Measurements from ENCODE around the gene WDR82. TPM values are rescaled to one million over a fixed set of nuclear protein-coding genes. Genes with fewer than 3 reads are reported as not detected.

The WDR82 gene
- total RNA-seq, 1 experiment from 2014 or later, result 97.1 TPM

DNA sequence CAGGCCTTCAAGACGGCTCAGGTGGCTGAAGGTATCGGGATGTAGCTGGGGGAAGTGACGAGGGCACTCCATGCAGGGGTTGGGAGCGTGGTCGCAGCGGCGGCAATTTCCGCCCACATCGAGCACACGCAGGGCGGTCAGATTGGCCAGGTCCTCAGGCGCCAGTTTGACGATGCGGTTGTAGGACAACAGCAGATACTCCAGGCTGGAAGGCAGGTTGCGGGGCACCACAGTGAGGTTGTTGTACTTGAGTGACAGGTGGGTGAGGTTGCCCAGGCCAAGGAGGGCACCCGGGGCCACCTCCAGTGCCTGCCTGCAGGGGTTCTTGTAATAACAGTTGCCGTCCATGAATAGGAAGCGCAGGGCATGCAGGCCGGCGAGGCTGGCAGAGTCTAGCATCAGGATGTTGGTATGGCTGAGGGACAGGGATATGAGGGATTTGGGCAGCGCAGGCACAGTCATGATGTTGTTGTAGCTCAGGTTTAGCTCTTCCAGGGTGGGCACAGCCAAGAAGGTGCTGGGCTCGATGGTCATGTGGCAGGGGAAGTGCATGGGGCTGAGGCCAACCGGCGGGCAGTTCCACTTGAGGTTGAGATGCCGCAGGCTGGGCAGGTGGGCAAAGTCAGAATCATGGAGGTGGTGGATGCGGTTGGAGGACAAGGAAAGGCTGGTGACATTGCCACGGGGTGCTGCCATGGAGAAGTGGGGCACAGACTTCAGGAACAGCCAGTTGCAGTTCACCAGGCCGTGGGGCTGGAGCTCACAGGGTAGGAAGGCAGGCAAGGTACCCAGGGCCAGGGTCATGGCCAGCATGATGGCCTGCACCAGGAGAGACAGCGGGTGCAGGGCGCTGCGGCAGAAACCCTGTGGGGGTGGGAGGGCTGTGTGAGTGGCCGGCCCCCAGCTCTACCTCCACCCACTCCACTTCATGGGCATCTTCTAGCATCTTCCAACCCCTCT is 54.7 kb downstream of the WDR82 start:
- no peaks in the 10 kb centered on the region for H3K27me3 ChIP-seq
- H3K9me3 ChIP-seq (replicated peaks), result no peaks in the 10 kb centered on the region
- H3K4me3 ChIP-seq, result no peak overlapping the region
- peaks cover 5% of the 10 kb centered on the region; the same call in 1 of the 2 replicates for H3K4me1 ChIP-seq
- no peaks in the 10 kb centered on the region for H3K36me3 ChIP-seq
- no peak overlapping the region for H3K27ac ChIP-seq
- DNase-seq, result no peak

- no peak for DNase-seq
- Histone ChIP-seq H3K4me3 (no peak overlapping the region), H3K36me3 (no peaks in the 10 kb centered on the region), H3K27me3 (no peaks in the 10 kb centered on the region), H3K9me3 (replicated peaks) (no peaks in the 10 kb centered on the region), H3K27ac (no peak overlapping the region), H3K4me1 (peaks cover 9% of the 10 kb centered on the region)
Measured at GRCh38 chr3:52222319-52223221, 55.9 kb downstream of the WDR82 start.

DNA sequence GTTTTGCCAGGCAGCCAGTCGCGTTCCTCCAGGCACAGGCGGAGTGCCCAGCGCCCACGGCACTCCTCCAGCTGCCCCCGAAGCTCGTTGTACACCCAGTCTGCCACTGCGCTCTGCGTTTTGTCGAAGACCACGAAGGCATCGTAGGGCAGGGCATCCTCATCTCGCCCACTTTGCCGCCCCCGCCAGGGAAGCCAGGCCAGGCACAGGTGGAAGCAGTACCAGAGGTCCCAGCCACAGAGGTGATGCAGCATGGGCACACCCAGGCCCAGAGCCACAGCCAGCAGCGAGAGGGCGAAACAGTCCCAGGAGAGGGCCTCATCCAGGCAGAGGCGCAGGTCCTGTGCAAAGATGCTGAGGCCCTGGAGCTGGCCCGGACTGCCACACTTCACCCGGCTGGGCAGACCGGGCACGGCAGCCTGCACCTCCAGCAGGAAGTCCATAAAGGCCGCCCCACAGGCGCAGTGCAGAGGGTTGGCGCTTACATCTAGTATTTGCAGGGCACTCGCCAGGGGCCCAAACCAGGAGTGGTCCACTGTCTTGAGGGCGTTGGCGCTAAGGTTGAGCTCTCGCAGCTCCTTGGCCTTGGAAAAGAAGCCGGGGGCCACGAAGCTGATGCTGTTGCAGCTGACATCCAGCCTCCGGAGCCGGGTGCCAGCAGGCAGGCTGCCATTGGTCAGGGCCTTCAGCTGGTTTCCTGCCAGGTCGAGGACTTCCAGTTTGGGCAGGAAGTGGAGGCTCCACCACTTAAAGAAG is 56.7 kb downstream of the WDR82 start:
- no peak overlapping the region for H3K4me3 ChIP-seq
- no peaks in the 10 kb centered on the region for H3K27me3 ChIP-seq
- peaks cover 15% of the 10 kb centered on the region for H3K4me1 ChIP-seq
- no peak for DNase-seq
- H3K27ac ChIP-seq, result no peak overlapping the region
- no peaks in the 10 kb centered on the region for H3K36me3 ChIP-seq
- no peaks in the 10 kb centered on the region for H3K9me3 ChIP-seq (replicated peaks)

DNA sequence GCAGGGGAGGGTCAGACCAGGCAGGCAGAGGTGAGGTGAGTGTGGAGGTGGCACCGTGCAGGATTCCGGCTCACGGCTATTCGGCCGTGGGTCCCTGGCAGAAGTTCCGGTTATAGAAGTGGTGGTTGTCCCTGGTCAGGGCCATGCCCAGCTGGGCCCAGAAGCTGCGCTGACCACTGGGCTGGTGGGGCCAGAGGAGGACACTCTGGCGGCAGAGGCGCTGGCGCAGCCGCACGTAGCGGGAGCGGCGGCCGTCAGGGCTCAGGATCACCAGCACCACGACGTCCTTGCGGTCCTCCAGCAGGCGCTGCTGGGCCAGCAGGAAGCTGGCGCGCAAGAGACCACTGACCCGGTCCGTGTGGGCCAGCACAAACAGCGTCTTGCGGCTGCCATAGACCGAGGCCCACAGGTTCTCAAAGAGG is 57.3 kb downstream of the WDR82 start:
- no peaks in the 10 kb centered on the region for H3K9me3 ChIP-seq (replicated peaks)
- H3K4me3 ChIP-seq, result no peak overlapping the region
- peaks cover 21% of the 10 kb centered on the region for H3K4me1 ChIP-seq

GRCh38 chr3:52220380-52221026 is 57.9 kb downstream of the WDR82 start:
- H3K4me1 ChIP-seq, result peaks cover 21% of the 10 kb centered on the region
- no peaks in the 10 kb centered on the region for H3K9me3 ChIP-seq (replicated peaks)
- peak; percentile 82 to 90 for DNase-seq

More for the DNA sequence above, 57.3 kb downstream of the WDR82 start:
- Histone ChIP-seq H3K27ac (no peak overlapping the region), H3K36me3 (no peaks in the 10 kb centered on the region), H3K27me3 (no peaks in the 10 kb centered on the region)
- no peak for DNase-seq

DNA sequence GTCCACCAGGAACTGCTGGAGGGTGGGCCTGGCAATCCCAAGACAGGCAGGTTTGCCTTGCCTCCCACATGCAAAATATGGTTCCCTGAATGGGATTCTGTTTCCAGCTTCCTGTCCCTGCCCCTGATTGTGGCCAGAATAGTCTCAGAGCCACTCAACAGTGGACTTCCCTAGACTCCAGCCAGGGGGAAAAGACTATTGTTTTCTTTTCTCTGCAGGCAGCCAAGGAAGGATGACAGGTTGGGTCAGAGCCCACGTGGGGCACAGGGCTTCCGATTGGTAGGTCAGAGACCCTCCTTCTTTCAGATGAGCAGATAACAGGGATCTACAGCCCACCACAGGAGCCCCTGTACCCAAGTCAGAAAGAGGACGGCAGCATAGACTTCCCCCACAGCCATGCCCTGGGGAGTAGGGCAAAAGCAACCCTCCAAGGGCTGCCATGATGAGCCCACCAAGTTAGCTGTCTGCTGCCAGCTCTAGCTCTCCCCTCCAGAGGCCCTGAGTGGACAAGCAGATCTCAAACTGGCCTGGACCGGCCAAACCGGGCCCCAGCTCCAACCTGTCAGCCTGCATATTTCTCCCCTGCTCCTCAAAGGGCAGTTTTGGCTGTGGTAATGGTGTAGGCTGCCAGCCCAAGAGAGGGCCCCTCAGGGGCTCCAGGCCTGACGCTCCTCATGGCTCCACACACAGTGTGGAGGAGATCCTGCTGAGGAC is 59.4 kb downstream of the WDR82 start:
- H3K9me3 ChIP-seq (replicated peaks), result no peaks in the 10 kb centered on the region
- peaks cover 12% of the 10 kb centered on the region for H3K36me3 ChIP-seq
- DNase-seq, result no peak
- H3K27ac ChIP-seq, result no peak overlapping the region
- no peak overlapping the region for H3K4me3 ChIP-seq
- no peaks in the 10 kb centered on the region for H3K27me3 ChIP-seq
- H3K4me1 ChIP-seq, result peaks cover 20% of the 10 kb centered on the region

More at GRCh38 chr3:52220380-52221026, 57.9 kb downstream of the WDR82 start:
- Histone ChIP-seq H3K4me3 (no peak overlapping the region), H3K27ac (no peak overlapping the region), H3K36me3 (no peaks in the 10 kb centered on the region), H3K27me3 (no peaks in the 10 kb centered on the region)

- no peaks in the 10 kb centered on the region for H3K9me3 ChIP-seq (replicated peaks)
- DNase-seq, result no peak
- no peak overlapping the region for H3K27ac ChIP-seq
- H3K27me3 ChIP-seq, result no peaks in the 10 kb centered on the region
- no peak overlapping the region for H3K4me3 ChIP-seq
- H3K36me3 ChIP-seq, result peaks cover 17% of the 10 kb centered on the region
- peaks cover 20% of the 10 kb centered on the region for H3K4me1 ChIP-seq
Measured at GRCh38 chr3:52218454-52218853, 60.0 kb downstream of the WDR82 start.

GRCh38 chr3:52218026-52218425 is 60.4 kb downstream of the WDR82 start:
- Histone ChIP-seq H3K27ac (no peak overlapping the region), H3K9me3 (replicated peaks) (no peaks in the 10 kb centered on the region), H3K27me3 (no peaks in the 10 kb centered on the region), H3K36me3 (peaks cover 21% of the 10 kb centered on the region), H3K4me1 (peaks cover 20% of the 10 kb centered on the region), H3K4me3 (no peak overlapping the region)
- DNase-seq, result no peak

DNA sequence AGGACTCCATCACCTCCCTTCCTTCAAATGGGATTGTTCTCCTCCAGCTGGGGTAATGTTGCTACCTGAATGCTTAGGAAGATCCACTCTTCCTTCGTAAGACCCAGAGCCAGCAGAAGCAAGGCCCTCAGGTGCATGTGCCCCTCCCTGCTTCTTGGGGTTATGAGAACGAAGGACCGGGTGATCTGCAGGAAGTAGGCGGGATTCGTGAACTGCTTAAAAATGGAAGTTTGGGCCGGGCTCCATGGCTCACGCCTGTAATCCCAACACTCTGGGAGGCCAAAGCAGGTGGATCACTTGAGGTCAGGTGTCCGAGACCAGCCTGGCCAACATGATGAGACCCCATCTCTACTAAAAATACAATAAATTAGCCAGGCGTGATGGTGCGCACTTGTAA is 61.0 kb downstream of the WDR82 start:
- no peak for DNase-seq
- Histone ChIP-seq H3K27ac (peak overlapping the region; percentile 44), H3K4me3 (no peak overlapping the region), H3K27me3 (no peaks in the 10 kb centered on the region), H3K9me3 (replicated peaks) (no peaks in the 10 kb centered on the region), H3K4me1 (peaks cover 20% of the 10 kb centered on the region), H3K36me3 (peaks cover 22% of the 10 kb centered on the region)

- no peaks in the 10 kb centered on the region for H3K27me3 ChIP-seq
- no peaks in the 10 kb centered on the region for H3K9me3 ChIP-seq (replicated peaks)
- H3K36me3 ChIP-seq, result peaks cover 25% of the 10 kb centered on the region
- H3K4me3 ChIP-seq, result no peak overlapping the region
- H3K4me1 ChIP-seq, result peaks cover 20% of the 10 kb centered on the region
- peak; percentile 90 to 94 for DNase-seq
- H3K27ac ChIP-seq, result peak overlapping the region; percentile 44
Measured at GRCh38 chr3:52216585-52217408, 61.7 kb downstream of the WDR82 start.

DNA sequence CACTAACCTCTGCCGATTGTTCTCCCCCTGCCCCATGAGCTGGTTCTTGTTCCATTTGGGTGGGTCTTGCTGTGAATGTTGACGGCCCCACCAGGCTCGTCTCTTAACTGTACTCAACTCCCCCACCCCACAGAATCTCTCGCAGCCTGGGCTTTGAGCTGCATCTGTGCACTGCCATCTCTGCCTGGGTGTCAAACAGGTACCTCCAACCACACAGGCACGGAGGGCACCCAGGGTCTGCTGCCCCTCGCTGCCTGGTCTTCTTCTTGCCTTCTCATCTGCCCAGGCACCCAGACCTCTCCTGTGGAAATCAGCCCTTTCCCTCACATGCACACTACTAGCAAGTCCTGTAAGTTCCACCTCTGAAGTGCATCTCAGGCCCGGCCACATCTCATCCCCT is 63.1 kb downstream of the WDR82 start:
- peaks cover 38% of the 10 kb centered on the region for H3K36me3 ChIP-seq
- H3K4me3 ChIP-seq, result no peak overlapping the region

DNA sequence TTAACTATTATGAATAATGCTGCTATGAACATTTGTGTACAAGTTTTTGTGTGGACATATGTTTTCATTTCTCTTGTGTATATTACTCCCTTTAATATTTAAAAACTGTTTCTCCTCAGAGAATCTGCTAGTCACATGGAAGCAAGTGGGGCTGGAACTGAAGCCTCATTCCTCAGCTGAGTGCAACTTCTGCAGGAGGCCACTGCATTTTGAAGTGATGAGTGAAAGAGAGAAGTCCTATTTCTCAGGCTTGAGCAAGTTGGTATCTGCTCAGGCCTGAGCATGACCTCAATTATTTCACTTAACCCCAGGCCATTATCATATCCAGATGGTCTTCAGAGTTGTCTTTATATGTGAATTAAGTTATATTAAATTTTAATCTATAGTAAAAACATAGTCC is 64.5 kb downstream of the WDR82 start:
- Histone ChIP-seq H3K4me3 (no peak overlapping the region), H3K36me3 (peaks cover 53% of the 10 kb centered on the region)
- DNase-seq, result no peak

More for the DNA sequence above, 63.1 kb downstream of the WDR82 start:
- Histone ChIP-seq H3K4me1 (peaks cover 20% of the 10 kb centered on the region), H3K27me3 (no peaks in the 10 kb centered on the region), H3K9me3 (replicated peaks) (no peaks in the 10 kb centered on the region), H3K27ac (no peak overlapping the region)
- DNase-seq, result peak in 1 of 2 experiments; percentile 2

DNA sequence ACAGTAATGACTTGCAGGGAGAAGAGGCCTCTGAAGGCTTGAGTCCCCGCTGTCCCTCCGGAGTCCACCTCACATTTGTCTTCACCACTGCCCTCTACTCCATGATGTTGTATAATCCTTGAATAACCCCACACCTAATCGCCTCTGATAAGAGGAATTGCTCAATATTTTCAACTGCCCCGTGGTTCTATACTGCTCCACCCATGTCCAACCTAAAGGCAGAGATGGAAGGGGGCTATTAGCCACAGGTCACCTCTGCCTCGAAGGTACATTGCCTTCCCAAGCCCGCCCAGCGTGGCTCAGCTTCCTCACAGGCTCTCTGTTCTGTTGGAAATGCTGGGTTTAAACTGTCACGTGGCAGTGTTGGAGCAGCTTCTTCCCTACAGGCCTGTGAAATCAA is 65.4 kb downstream of the WDR82 start:
- no peaks in the 10 kb centered on the region for H3K9me3 ChIP-seq (replicated peaks)
- no peak for DNase-seq
- peaks cover 18% of the 10 kb centered on the region for H3K4me1 ChIP-seq
- H3K36me3 ChIP-seq, result peaks cover 62% of the 10 kb centered on the region
- no peaks in the 10 kb centered on the region for H3K27me3 ChIP-seq
- no peak overlapping the region for H3K27ac ChIP-seq
- no peak overlapping the region for H3K4me3 ChIP-seq

More for the DNA sequence above, 64.5 kb downstream of the WDR82 start:
- Histone ChIP-seq H3K27ac (no peak overlapping the region), H3K4me1 (peaks cover 20% of the 10 kb centered on the region), H3K27me3 (no peaks in the 10 kb centered on the region), H3K9me3 (replicated peaks) (no peaks in the 10 kb centered on the region)

Data from SJCRH30 (cell line).